SU-DHL-6 (cell line): ENCODE data around the gene MST1.

ENCODE experiments used
- EZH2phosphoT487 ChIP-seq: fragments of 200-600 bp; sonication (generic), shearing (Covaris generic); conservative IDR thresholded peaks from 2 replicates; pipeline ENCODE4 v1.6.1; 2018; ENCODE audit warnings: mild to moderate bottlenecking, antibody characterized with exemption, low read length, moderate library complexity, mixed read lengths
- TF ChIP-seq, protein P1 (sequence below): fragments of 200-600 bp; sonication (generic); IDR thresholded peaks from one replicate; pipeline ENCODE4 v1.5.1; 2017; ENCODE audit warnings: antibody characterized with exemption, mild to moderate bottlenecking, low read length, moderate library complexity; ENCODE audit not compliant: insufficient read depth, poor library complexity, severe bottlenecking

DNA sequence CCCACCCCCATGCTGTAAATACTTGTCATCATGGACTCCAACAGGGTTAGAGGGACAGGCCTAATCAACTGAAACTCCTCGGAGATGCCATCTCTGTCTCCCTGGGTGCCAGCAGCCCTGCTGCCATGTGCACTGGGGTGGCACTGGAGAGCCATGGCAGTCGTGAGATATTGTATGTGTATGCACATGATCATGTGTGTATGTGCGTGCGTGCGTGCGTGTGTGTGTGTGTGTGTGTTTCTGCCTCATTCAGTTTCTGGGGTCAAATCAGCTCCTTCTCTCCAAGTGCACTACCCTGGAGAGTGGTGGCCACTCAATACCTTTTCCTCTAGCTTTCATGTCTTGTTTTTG, 18.4 kb downstream of the MST1 start:
- TF ChIP-seq, protein P1, sequence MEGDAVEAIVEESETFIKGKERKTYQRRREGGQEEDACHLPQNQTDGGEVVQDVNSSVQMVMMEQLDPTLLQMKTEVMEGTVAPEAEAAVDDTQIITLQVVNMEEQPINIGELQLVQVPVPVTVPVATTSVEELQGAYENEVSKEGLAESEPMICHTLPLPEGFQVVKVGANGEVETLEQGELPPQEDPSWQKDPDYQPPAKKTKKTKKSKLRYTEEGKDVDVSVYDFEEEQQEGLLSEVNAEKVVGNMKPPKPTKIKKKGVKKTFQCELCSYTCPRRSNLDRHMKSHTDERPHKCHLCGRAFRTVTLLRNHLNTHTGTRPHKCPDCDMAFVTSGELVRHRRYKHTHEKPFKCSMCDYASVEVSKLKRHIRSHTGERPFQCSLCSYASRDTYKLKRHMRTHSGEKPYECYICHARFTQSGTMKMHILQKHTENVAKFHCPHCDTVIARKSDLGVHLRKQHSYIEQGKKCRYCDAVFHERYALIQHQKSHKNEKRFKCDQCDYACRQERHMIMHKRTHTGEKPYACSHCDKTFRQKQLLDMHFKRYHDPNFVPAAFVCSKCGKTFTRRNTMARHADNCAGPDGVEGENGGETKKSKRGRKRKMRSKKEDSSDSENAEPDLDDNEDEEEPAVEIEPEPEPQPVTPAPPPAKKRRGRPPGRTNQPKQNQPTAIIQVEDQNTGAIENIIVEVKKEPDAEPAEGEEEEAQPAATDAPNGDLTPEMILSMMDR = no peak
- no peak for TF ChIP-seq EZH2phosphoT487
